GM19397 (cell line): Measurements from ENCODE around the gene OPN1MW2.
"Not testable (repeated sequence)": the region's sequence is repeated elsewhere in the genome, so short reads cannot be mapped to it uniquely, and the experiment has no call there.

Experiments
- ATAC-seq: cut with Tn5 transposase; IDR thresholded peaks from one replicate; pipeline ENCODE4 v1.9.1; 2021; ENCODE audit warnings: mild to moderate bottlenecking, moderate library complexity; ENCODE audit not compliant: unreplicated experiment

The OPN1MW2 gene

DNA sequence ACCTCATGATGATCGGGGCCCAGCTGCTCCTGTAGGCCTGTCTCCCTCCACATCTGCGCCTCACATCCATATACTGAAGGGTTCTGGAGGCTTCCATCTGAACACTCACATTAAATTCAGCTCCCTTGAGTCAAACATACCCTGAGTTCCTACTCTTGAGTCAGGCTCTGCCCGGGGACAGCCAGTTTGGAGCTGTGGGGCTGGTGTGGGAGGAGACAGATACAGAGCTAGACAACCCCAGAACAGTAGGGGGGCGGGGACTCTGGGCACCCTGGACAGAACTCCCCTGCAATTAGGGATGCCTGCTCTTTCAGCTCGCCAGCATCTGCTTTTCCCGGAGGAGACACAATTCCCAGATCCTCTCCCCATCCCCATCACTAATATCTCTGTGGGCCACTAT is 43.5 kb downstream of the OPN1MW2 start:
- ATAC-seq: not testable (repeated sequence)

DNA sequence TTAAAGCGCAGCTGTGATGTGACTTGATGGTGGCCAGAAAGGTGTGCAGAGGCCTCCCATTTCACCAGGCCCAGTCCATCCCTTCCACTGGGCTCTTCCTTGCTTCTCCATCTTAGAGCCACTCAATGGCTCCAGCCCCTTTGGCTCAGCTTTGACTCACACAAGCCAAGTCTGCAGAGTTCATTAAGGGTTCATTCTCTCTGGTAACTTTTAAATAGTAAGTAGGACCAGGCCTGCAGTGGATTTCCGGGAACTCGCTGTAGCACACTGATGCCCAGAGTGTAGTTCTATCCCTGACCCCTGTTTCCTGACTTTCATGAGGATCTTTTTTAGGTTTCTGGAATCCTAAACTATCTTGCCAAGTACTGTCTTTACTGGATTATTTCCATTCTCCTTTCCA is 49.7 kb downstream of the OPN1MW2 start:
- not testable (repeated sequence) for ATAC-seq
